A549 (cell line): Measurements from ENCODE around the gene LTBP4. TPM values are rescaled to one million over a fixed set of nuclear protein-coding genes. Genes with fewer than 3 reads are reported as not detected.

Experiments used
- ATAC-seq, 2 experiments: fragments of 200-7000 bp in 1 of 2; fragments of >200 bp in 1 of 2; cut with Nextera tagmentation in 1 of 2; cut with Tn5 transposase in 1 of 2; 3 replicates each; pipeline versions ENCODE4 v1.8.0 to v1.9.1; 2018 to 2020; ENCODE audit warnings: mild to moderate bottlenecking in 1 of 2, moderate library complexity in 1 of 2
- CTCF ChIA-PET: fragments of 300-600 bp; sonication (Branson Sonifier 250); formaldehyde crosslinking; extraction: SDS; loops from one replicate; lab custom pipeline; 2021; ENCODE audit warnings: antibody characterized with exemption, inconsistent platforms; lab: Yijun Ruan, JAX
- POLR2A ChIA-PET: fragments of 350-600 bp; formaldehyde crosslinking; extraction: SDS; loops from one replicate; lab custom pipeline; 2021; ENCODE audit warnings: antibody characterized with exemption, inconsistent platforms; lab: Yijun Ruan, JAX
- DNase-seq, 2 experiments: peaks; one replicate each; pipeline versions ENCODE4 v3.0.0 to v3.0.0-alpha.2; 2011 to 2016; ENCODE audit warnings: low read depth in 1 of 2, low spot score in 1 of 2
- FAIRE-seq: peaks from 2 replicates; lab custom pipeline; 2011; peaks lifted over from hg19 to GRCh38; lab: Jason Lieb, UNC
- H3K27ac ChIP-seq, 2 experiments: fragments of >200 bp; sonication (Bioruptor Twin); formaldehyde crosslinking; 3 replicates each; pipeline ENCODE4 v1.5.1; 2016 to 2017
- H3K4me1 ChIP-seq: fragments of >200 bp; sonication (Bioruptor Twin); formaldehyde crosslinking; 3 replicates; pipeline ENCODE4 v1.6.1; 2016
- H3K4me2 ChIP-seq: fragments of >200 bp; sonication (Bioruptor Twin); formaldehyde crosslinking; 3 replicates; pipeline ENCODE4 v1.6.1; 2016
- H3K4me3 ChIP-seq: fragments of >200 bp; sonication (Bioruptor Twin); formaldehyde crosslinking; 3 replicates; pipeline ENCODE4 v1.5.1; 2016
- H3K9me3 ChIP-seq: fragments of >200 bp; sonication (Bioruptor Twin); formaldehyde crosslinking; 3 replicates; pipeline ENCODE4 v1.6.1; 2016
- CBX8 ChIP-seq: fragments of 200-600 bp; sonication (generic); IDR thresholded peaks from 2 replicates; pipeline ENCODE4 v1.6.1; 2016
- CTCF ChIP-seq: fragments of >200 bp; sonication (Bioruptor Twin); formaldehyde crosslinking; IDR thresholded peaks from 3 replicates; pipeline ENCODE4 v1.5.1; 2016
- EHF ChIP-seq: fragments of 250-450 bp; sonication (Bioruptor Pico); IDR thresholded peaks from 2 replicates; pipeline ENCODE4 v1.5.0; 2020; ENCODE audit warnings: mild to moderate bottlenecking
- EHMT2 ChIP-seq: fragments of 200-600 bp; sonication (generic); IDR thresholded peaks from 2 replicates; pipeline ENCODE4 v1.6.1; 2016; ENCODE audit warnings: antibody characterized with exemption, low read depth, mild to moderate bottlenecking, moderate library complexity
- EP300 ChIP-seq, 2 experiments: fragments of >200 bp; sonication (Bioruptor Twin); formaldehyde crosslinking; IDR thresholded peaks; 2 replicates in 1 of 2; 3 replicates in 1 of 2; pipeline ENCODE4 v1.6.1; 2016 to 2017
- GATA3 ChIP-seq: IDR thresholded peaks from 2 replicates; pipeline ENCODE4 v1.6.1; 2012; ENCODE audit warnings: borderline replicate concordance
- HDAC2 ChIP-seq: fragments of 200-600 bp; sonication (generic); IDR thresholded peaks from 2 replicates; pipeline ENCODE4 v1.6.1; 2016
- HMGXB4 ChIP-seq: fragments of 250-450 bp; sonication (Bioruptor Pico); IDR thresholded peaks from 2 replicates; pipeline ENCODE4 v1.5.0; 2021; ENCODE audit warnings: mild to moderate bottlenecking, moderate library complexity, borderline replicate concordance
- HOXB5 ChIP-seq: fragments of 250-450 bp; sonication (Bioruptor Pico); IDR thresholded peaks from 2 replicates; pipeline ENCODE4 v1.5.0; 2020; ENCODE audit warnings: mild to moderate bottlenecking, moderate library complexity
- JUNB ChIP-seq: fragments of >200 bp; sonication (Bioruptor Twin); formaldehyde crosslinking; IDR thresholded peaks from 2 replicates; pipeline ENCODE4 v1.6.1; 2016
- KDM5A ChIP-seq: fragments of 200-600 bp; sonication (generic); IDR thresholded peaks from 2 replicates; pipeline ENCODE4 v1.6.1; 2016; ENCODE audit warnings: antibody characterized with exemption, mild to moderate bottlenecking
- MAZ ChIP-seq: fragments of 150-350 bp; IDR thresholded peaks from 2 replicates; pipeline ENCODE4 v1.6.1; 2014; ENCODE audit warnings: antibody characterized with exemption, low read depth, low read length, borderline replicate concordance
- MYC ChIP-seq: IDR thresholded peaks from 2 replicates; pipeline ENCODE4 v1.6.1; 2012; ENCODE audit warnings: mild to moderate bottlenecking, inconsistent platforms, low read length, improper control_type of control experiment, borderline replicate concordance
- PBX3 ChIP-seq: IDR thresholded peaks from 2 replicates; pipeline ENCODE4 v1.6.1; 2012
- PHF8 ChIP-seq: fragments of 200-600 bp; sonication (generic); IDR thresholded peaks from 2 replicates; pipeline ENCODE4 v1.6.1; 2016; ENCODE audit warnings: low read depth, mild to moderate bottlenecking, antibody characterized with exemption, moderate library complexity, borderline replicate concordance
- RARB ChIP-seq: fragments of 250-450 bp; sonication (Bioruptor Pico); IDR thresholded peaks from 2 replicates; pipeline ENCODE4 v1.8.0; 2021; ENCODE audit warnings: mild to moderate bottlenecking, moderate library complexity
- RCOR1 ChIP-seq: fragments of 150-350 bp; IDR thresholded peaks from 2 replicates; pipeline ENCODE4 v1.6.1; 2014; ENCODE audit warnings: antibody characterized with exemption, low read length, low read depth
- RFX5 ChIP-seq: fragments of 450-650 bp; IDR thresholded peaks from 2 replicates; pipeline ENCODE4 v1.7.1; 2014; ENCODE audit warnings: antibody characterized with exemption, mild to moderate bottlenecking, moderate library complexity
- SMC3 ChIP-seq: fragments of >200 bp; sonication (Bioruptor Twin); formaldehyde crosslinking; IDR thresholded peaks from 3 replicates; pipeline ENCODE4 v1.6.1; 2018; ENCODE audit warnings: inconsistent platforms
- TFCP2L1 ChIP-seq: fragments of 250-450 bp; sonication (Bioruptor Pico); IDR thresholded peaks from 2 replicates; pipeline ENCODE4 v1.5.0; 2021; ENCODE audit warnings: mild to moderate bottlenecking
- TP53 ChIP-seq: fragments of 250-450 bp; sonication (Bioruptor Pico); IDR thresholded peaks from 2 replicates; pipeline ENCODE4 v1.5.0; 2021; ENCODE audit warnings: mild to moderate bottlenecking, moderate library complexity
- ZFP36 ChIP-seq: fragments of 450-650 bp; IDR thresholded peaks from 2 replicates; pipeline ENCODE4 v1.6.1; 2014; ENCODE audit warnings: borderline replicate concordance; ENCODE audit not compliant: partially characterized antibody
- WGBS: methylation state at CpG from one replicate; pipeline ENCODE4 v1.1.6; 2017; ENCODE audit errors: missing lambda C conversion rate; 5-methylcytosine and 5-hydroxymethylcytosine counted together
- polyA plus RNA-seq, 4 experiments: library from polyadenylated mRNA; depleted of rRNA in 3 of 4; stranded (reverse); fragments of >200 nt; fragmentation: RNase III in 1 of 4; extraction: RNeasy Plus Mini Kit Qiagen cat#74134 plus additional on column Dnase treatment in 1 of 4; gene quantifications; 2 replicates in 3 of 4; 3 replicates in 1 of 4; pipeline ENCODE4 v1.2.3, GENCODE V29; 2011 to 2017
- TF ChIP-seq, protein P1 (sequence below): IDR thresholded peaks from 2 replicates; pipeline ENCODE4 v1.6.1; 2012
- TF ChIP-seq, protein P2 (sequence below): fragments of 150-350 bp; IDR thresholded peaks from 2 replicates; pipeline ENCODE4 v1.6.1; 2014; ENCODE audit warnings: low read depth, mild to moderate bottlenecking, low read length

The LTBP4 gene
- polyA plus RNA-seq, 2 of the 4 experiments (the other 2 are of a cell fraction): 23.1 to 43.2 TPM

DNA sequence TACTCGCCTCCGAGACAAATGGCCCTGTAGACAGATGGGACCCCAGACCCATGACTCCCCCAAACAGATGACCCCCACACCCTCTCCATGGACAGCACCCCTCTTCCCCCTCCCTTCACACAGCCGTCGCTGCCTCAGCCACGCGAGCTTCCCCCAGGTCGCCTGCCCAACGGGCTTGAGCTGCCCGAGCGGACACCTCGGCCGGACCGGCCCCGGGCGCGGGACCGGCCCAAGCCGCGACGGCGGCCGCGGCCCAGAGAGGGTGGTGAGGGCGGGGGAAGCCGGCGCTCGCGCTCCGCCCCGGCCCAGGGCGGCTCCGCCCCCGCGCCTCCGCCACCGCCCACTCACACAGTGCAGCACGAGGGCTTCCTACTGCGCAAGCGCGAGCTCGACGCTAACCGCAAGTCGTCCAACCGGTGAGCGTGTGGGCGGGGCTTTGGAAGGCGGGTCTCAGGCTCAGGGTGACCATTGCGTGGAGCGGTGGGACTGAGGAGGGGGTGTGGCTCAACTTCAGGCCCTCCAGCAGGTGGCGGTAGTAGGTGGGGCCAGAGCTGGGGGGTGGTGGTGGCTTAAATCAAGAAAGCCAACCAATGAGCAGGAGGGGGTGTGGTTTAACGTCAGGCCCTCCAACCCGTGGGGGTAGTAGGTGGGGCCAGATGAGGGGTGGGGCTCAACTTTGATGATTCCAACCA lies 30.7 kb upstream of the LTBP4 start (continued):
- TF ChIP-seq MYC (0 out of 2 replicates have a peak, but pooled peaks have one; percentile 59), SMC3 (peak; percentile 67)

DNA sequence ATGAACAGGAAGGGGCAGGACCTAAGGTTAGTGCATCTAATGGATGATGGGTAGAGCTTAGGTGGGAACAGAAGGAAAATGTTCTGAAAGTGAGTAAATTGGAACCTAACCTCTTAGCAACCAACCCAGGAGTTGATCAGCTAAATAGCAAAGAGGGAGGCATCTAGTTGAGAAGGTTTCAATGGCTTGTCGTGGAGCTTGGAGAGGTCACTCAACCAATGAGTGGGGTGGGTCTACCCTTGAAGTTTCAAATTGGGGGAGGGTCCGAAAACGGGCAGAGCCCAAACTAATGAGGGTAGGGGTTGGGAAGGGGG lies 30.2 kb upstream of the LTBP4 start:
- ATAC-seq: no peak
- H3K9me3 ChIP-seq: no peaks in the 10 kb centered on the region
- TF ChIP-seq ZFP36 (no peak), MYC (0 out of 2 replicates have a peak, but pooled peaks have one; percentile 20), PHF8 (no peak), MAZ (no peak), EP300 (IDR thresholded peaks at IDR 0.05) (0 out of 5 replicates have a peak, but pooled peaks of 1 of the 2 experiments have one; percentile 13), EHF (CRISPR knock-in tag) (no peak)
- 16% methylated on average over 3 of the region's 3 CpGs for WGBS
- peak overlapping the region in 1 of 2 experiments; percentile 16; a peak in 2 of 6 replicates for H3K27ac ChIP-seq
- FAIRE-seq: no peak
- DNase-seq: no peak
- H3K4me2 ChIP-seq: peak overlapping the region; percentile 63
- ChIA-PET POLR2A (interaction anchor here (0.5 to 2.0 kb wide), 32 partner anchors 8 to 868 kb away, joined by 3 to 28 read pairs (median 4); partner anchors contain the start of genes BLVRB, C19orf47, DMAC2 and EGLN2), CTCF (interaction anchor here (0.6 to 58.9 kb wide), 21 partner anchors 9 to 227 kb away, joined by 3 to 2247 read pairs (median 6); partner anchors contain the start of genes BLVRB, LTBP4, SERTAD1 and SPTBN4)
- H3K4me1 ChIP-seq: peaks cover 17% of the 10 kb centered on the region
- peak overlapping the region; percentile 5; the same call in 1 of the 3 replicates for H3K4me3 ChIP-seq

GRCh38 chr19:40571831-40572495 lies 29.2 kb upstream of the LTBP4 start:
- CTCF ChIA-PET: interaction anchor here (1.9 to 58.9 kb wide), 6 partner anchors 19 to 107 kb away, joined by 9 to 2247 read pairs (median 190); partner anchors contain the start of genes BLVRB, LTBP4 and SPTBN4
- H3K4me3 ChIP-seq: no peak overlapping the region
- H3K4me2 ChIP-seq: no peak overlapping the region
- no peak for ATAC-seq
- peaks cover 20% of the 10 kb centered on the region for H3K4me1 ChIP-seq
- no peak overlapping the region for H3K27ac ChIP-seq
- POLR2A ChIA-PET: interaction anchor here (0.6 to 1.9 kb wide), 2 partner anchors 10 to 106 kb away, joined by 3 to 8 read pairs; partner anchors contain the start of gene BLVRB
- 75% methylated on average over 10 of the region's 10 CpGs for WGBS
- no peaks in the 10 kb centered on the region for H3K9me3 ChIP-seq
- TF ChIP-seq EHF (CRISPR knock-in tag): no peak
- TF ChIP-seq PBX3: no peak
- TF ChIP-seq GATA3: no peak
- TF ChIP-seq JUNB: no peak
- TF ChIP-seq EHMT2: no peak
- no peak for TF ChIP-seq RFX5
- TF ChIP-seq, protein P1, sequence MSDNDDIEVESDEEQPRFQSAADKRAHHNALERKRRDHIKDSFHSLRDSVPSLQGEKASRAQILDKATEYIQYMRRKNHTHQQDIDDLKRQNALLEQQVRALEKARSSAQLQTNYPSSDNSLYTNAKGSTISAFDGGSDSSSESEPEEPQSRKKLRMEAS: no peak
- TF ChIP-seq TP53 (CRISPR knock-in tag): no peak
- TF ChIP-seq HOXB5 (CRISPR knock-in tag): no peak
- DNase-seq: no peak
- FAIRE-seq: no peak

DNA sequence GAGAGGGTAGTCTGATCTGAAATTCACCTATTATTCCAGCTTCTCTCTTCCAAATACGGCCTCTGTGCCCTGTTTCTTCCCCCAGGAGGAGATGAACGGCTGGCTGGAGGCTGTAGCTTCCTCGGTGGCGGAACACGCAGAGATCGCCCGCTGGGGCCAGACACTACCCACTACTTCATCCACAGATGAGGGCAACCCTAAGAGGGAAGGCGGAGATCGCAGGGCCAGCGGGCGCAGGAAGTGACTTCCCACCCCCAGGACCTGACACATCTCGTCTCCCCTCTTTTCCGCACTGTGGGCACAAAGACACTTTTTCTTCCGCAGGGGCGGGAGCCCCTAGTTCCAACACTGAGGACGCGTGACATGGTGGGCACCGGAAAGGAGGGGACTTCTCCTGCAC lies 25.8 kb upstream of the LTBP4 start:
- ChIA-PET CTCF (interaction anchor here (1.1 to 58.9 kb wide), 7 partner anchors 19 to 111 kb away, joined by 3 to 2247 read pairs (median 6); partner anchors contain the start of gene LTBP4), POLR2A (no interaction called here)
- Histone ChIP-seq H3K27ac (peak overlapping the region in 1 of 2 experiments; percentile 91; a peak in 2 of 6 replicates), H3K4me1 (peaks cover 20% of the 10 kb centered on the region), H3K4me3 (no peak overlapping the region), H3K9me3 (no peaks in the 10 kb centered on the region), H3K4me2 (no peak overlapping the region)
- no peak for DNase-seq
- WGBS: 91% methylated on average over 18 of the region's 18 CpGs
- ATAC-seq: no peak
- FAIRE-seq: no peak
- TF ChIP-seq TFCP2L1 (CRISPR knock-in tag) (no peak), RARB (CRISPR knock-in tag) (no peak), HOXB5 (CRISPR knock-in tag) (no peak), KDM5A (no peak), CTCF (no peak), HDAC2 (no peak), RCOR1 (no peak), EHMT2 (no peak), CBX8 (no peak), HMGXB4 (CRISPR knock-in tag) (no peak)
- TF ChIP-seq, protein P2, sequence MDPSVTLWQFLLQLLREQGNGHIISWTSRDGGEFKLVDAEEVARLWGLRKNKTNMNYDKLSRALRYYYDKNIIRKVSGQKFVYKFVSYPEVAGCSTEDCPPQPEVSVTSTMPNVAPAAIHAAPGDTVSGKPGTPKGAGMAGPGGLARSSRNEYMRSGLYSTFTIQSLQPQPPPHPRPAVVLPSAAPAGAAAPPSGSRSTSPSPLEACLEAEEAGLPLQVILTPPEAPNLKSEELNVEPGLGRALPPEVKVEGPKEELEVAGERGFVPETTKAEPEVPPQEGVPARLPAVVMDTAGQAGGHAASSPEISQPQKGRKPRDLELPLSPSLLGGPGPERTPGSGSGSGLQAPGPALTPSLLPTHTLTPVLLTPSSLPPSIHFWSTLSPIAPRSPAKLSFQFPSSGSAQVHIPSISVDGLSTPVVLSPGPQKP: no peak
